Activated T-cell treated with anti-CD3 and anti-CD28 coated beads, Interleukin-2, amount 50 U/mL, for 72 hours (primary cell): ENCODE measurements around the gene TBL1XR1. TPM values are rescaled to one million over a fixed set of nuclear protein-coding genes. Genes with fewer than 3 reads are reported as not detected.

ENCODE experiments used
- ATAC-seq, 2 donors: fragments of 150-1000 bp; cut with Tn5 transposase; replicated peaks in 1 of 2; 2 replicates each; pipeline ENCODE4 v1.10.0; 2021; ENCODE audit warnings: moderate library complexity in 2 of 2, mild to moderate bottlenecking in 1 of 2
- DNase-seq, 2 donors: peaks; one replicate each; pipeline ENCODE4 v3.0.0; 2021 to 2022; ENCODE audit warnings: mixed read lengths in 1 of 2
- H3K27ac Mint-ChIP-seq: one replicate; pipeline ENCODE4 v1.8.0; 2022; ENCODE audit warnings: mild to moderate bottlenecking, moderate library complexity, mixed read lengths
- H3K27me3 Mint-ChIP-seq: one replicate; pipeline ENCODE4 v1.8.0; 2022; ENCODE audit warnings: low read depth, mixed read lengths
- H3K36me3 Mint-ChIP-seq, 2 donors: one replicate each; pipeline ENCODE4 v1.8.0; 2022; ENCODE audit warnings: mixed read lengths in 2 of 2, mild to moderate bottlenecking in 1 of 2; ENCODE audit not compliant: insufficient read depth in 2 of 2
- H3K4me1 Mint-ChIP-seq: one replicate; pipeline ENCODE4 v1.8.0; 2022; ENCODE audit warnings: low read depth, mixed read lengths
- H3K4me3 Mint-ChIP-seq, 2 donors: one replicate each; pipeline ENCODE4 v1.8.0; 2022; ENCODE audit warnings: mild to moderate bottlenecking in 2 of 2, mixed read lengths in 2 of 2, moderate library complexity in 2 of 2
- H3K9me3 Mint-ChIP-seq, 2 donors: one replicate each; pipeline ENCODE4 v1.8.0; 2022; ENCODE audit warnings: mixed read lengths in 2 of 2
- total RNA-seq, 2 donors: library from RNA; stranded (reverse); gene quantifications; one replicate each; pipeline ENCODE4 v1.2.3, GENCODE V29; 2022

The TBL1XR1 gene
- total RNA-seq = 100 to 1,000 TPM; 179 to 240 TPM

DNA sequence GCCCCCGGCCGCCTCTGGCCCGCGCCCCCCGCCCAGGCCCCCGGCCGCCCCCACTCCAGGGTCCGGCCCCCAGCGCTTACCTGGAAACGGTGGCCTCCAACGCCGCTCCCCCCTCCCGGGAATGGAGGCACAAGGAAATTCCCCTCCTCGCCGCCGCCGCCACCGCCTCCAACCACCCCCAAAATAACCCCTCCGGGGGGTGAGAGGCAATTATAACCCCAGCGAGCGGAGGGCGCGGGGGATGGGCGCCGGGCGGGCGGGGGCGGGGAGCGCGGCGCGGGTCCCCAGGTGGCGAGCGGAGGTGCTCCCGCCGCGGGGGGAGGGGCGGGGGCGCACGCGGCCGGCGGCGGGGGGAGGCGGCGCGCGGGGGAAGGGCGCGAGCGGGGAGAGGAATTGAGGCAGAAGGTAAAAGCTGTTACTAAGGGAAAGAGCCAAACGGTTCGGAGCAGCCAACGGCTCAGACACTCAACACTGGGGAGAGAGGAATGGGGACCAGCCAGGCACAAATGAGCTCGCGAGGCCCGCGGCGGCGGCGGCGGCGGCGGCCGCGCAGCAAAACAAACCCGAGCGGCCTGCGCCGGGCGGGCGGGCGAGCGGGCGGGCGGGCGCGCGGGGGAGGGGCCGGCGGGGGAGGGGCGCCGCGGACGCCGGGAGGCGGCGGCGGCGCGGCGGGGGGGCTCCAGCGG is at the start of gene TBL1XR1:
TBL1XR1 (minus strand) TSS at position 442 of the 686 bp plus-strand sequence. CDS start 132,505 bp downstream, outside the sequence.
- Mint-ChIP-seq H3K4me3 (peak within 1 kb of the TSS; percentile 96 to 99), H3K4me1 (peaks cover 54% of the 10 kb centered on the region), H3K36me3 (peaks cover 12 to 19% of the 10 kb centered on the region in 2 donors), H3K9me3 (no peaks in the 10 kb centered on the region), H3K27me3 (no peaks in the 10 kb centered on the region), H3K27ac (peak within 1 kb of the TSS; percentile 99)
- ATAC-seq (peak; percentile 66 to 69), DNase-seq (peak; percentile 86 to 89)

DNA sequence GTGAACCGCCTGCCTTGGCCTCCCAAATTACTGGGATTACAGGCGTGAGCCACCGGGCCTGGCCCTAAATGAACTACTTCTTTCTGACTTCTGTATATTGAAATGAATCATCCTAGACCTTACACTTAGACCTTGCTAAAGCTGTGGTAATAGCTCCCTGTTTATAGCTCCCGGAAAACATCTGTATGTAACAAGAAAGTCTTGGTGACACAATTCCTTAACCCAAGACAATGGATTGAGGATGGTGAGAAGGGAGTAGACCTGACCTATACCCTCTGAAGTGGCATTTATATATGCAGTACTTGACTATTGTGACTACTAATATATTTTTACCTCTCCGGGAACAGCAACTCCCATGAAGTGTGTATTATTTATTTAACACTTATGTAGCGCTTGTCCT is 48.0 kb upstream of the TBL1XR1 start:
- Mint-ChIP-seq H3K36me3 (peaks cover 1 to 4% of the 10 kb centered on the region in 2 donors), H3K4me3 (no peak overlapping the region), H3K4me1 (no peaks in the 10 kb centered on the region), H3K27ac (no peak overlapping the region), H3K27me3 (no peaks in the 10 kb centered on the region), H3K9me3 (peaks cover 2 to 3% of the 10 kb centered on the region in 2 donors)
- no peak for ATAC-seq
- no peak for DNase-seq

DNA sequence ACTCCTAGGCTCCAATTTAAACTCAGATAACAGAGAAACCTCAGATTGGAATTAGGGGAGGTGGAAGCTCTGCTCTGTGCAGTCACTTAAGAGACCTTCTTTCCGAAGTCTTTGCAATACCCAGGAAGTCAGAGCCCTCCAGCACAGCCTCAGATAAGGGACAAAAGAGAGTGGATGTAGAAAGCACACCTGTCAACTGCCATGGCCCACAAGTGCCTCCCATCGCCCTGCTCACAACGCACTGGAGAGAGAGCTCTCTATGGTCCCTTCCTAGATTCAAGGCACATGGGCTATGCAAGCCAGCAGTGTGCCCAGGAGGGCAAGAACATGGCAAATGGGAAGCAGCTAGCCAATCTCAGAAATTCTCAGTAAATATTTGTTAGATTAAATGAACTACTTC is 47.3 kb upstream of the TBL1XR1 start:
- H3K27ac Mint-ChIP-seq = no peak overlapping the region
- no peaks in the 10 kb centered on the region for H3K27me3 Mint-ChIP-seq
- ATAC-seq (no peak), DNase-seq (no peak)
- peaks cover 2 to 3% of the 10 kb centered on the region in 2 donors for H3K9me3 Mint-ChIP-seq
- peaks cover 1 to 4% of the 10 kb centered on the region in 2 donors for H3K36me3 Mint-ChIP-seq
- no peaks in the 10 kb centered on the region for H3K4me1 Mint-ChIP-seq
- no peak overlapping the region for H3K4me3 Mint-ChIP-seq

DNA sequence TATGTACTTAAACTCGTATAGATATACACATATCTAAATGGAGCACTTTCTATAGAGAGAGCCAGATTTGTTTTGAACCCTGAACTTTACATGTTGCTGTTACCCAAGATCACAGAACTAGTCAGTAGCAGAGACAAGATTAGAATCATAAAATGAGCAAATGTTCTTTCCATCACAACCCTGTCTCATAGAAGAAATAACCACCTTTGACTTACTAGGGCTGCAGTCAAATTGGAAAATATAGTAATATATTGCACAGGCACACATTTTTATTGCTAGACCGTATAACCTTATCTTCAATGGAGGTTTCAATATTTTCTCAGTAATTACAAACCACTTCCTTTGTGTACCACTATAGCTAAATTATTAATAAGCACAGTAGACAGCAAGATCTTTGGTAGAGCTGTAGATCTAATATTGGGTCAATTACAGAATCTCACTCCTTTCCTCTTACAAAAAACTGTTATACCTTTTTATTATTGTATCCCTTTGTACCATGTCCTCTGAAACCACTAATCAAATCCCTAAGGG is 41.5 kb upstream of the TBL1XR1 start:
- ATAC-seq (no peak), DNase-seq (no peak)
- Mint-ChIP-seq H3K27me3 (no peaks in the 10 kb centered on the region), H3K36me3 (no peaks in the 10 kb centered on the region), H3K4me3 (no peak overlapping the region), H3K4me1 (peaks cover 13% of the 10 kb centered on the region), H3K27ac (no peak overlapping the region), H3K9me3 (no peaks in the 10 kb centered on the region)

DNA sequence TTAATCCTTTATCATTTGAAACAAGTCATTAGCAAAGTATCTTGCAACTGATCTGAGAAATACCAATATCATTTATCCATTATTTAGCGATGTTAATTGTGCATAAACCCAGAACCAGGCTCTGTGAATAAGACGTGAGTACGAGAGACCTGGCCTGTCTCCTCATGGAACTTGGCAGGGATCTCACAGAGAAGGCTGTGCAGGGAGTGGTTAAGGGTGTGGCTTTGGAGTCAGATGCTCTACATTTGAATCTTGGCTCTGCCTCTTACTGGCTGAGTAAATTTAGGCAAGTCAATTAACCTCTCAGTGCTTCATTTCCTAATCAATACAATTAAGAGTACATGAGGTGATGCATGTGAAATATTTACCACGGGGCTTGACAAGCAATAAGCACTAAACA is 39.9 kb upstream of the TBL1XR1 start:
- Mint-ChIP-seq H3K27me3 (no peaks in the 10 kb centered on the region), H3K4me1 (peaks cover 13% of the 10 kb centered on the region), H3K9me3 (no peaks in the 10 kb centered on the region), H3K36me3 (no peaks in the 10 kb centered on the region), H3K4me3 (no peak overlapping the region), H3K27ac (peak overlapping the region; percentile 19)
- no peak for DNase-seq
- ATAC-seq = no peak

DNA sequence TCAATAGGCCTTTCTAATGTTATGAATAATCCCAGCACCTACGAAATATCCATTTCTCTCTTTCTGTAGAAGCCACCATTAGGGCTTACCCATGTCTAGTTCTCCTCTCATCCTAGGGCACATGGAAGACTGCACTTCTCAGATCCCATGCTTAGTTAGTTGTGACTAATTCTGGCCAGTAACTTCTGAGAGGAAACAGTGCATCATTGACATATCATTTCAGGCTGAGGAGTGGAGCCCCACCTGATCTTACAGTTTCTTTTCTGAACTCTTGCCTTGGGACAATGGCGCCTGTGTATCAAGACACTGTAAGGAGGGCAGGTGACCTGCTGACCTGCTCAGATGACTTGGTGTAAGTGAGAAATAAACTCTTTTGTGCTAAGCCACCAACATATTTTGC is 39.4 kb upstream of the TBL1XR1 start:
- no peaks in the 10 kb centered on the region for H3K27me3 Mint-ChIP-seq
- H3K4me3 Mint-ChIP-seq = no peak overlapping the region
- peaks cover 13% of the 10 kb centered on the region for H3K4me1 Mint-ChIP-seq
- peak; percentile 56 to 73 for ATAC-seq
- no peaks in the 10 kb centered on the region for H3K9me3 Mint-ChIP-seq
- H3K27ac Mint-ChIP-seq = no peak overlapping the region
- no peaks in the 10 kb centered on the region for H3K36me3 Mint-ChIP-seq
- DNase-seq = no peak

DNA sequence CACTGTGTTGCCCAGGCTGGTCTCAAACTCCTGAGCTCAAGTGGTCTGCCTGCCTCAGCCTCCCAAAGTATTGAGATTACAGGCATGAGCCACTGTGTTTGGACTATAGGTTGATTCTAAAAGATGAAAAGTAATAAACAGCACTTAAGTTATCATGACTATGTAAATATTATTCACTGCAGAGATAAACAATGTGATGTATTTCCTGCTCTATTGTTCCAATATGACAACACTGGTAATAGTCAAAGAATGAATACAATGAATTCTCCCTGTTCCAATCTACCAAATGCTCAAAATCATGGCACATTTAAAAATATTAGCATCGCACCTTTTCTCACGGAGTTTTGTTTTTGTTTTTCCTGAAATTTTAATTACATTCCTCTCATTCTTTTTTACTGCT is 36.8 kb upstream of the TBL1XR1 start:
- peaks cover 13% of the 10 kb centered on the region for H3K4me1 Mint-ChIP-seq
- peaks cover 0 to 2% of the 10 kb centered on the region in 2 donors for H3K9me3 Mint-ChIP-seq
- no peak for DNase-seq
- H3K27ac Mint-ChIP-seq = no peak overlapping the region
- peaks cover 2 to 4% of the 10 kb centered on the region in 2 donors for H3K36me3 Mint-ChIP-seq
- H3K27me3 Mint-ChIP-seq = no peaks in the 10 kb centered on the region
- no peak for ATAC-seq
- no peak overlapping the region for H3K4me3 Mint-ChIP-seq

DNA sequence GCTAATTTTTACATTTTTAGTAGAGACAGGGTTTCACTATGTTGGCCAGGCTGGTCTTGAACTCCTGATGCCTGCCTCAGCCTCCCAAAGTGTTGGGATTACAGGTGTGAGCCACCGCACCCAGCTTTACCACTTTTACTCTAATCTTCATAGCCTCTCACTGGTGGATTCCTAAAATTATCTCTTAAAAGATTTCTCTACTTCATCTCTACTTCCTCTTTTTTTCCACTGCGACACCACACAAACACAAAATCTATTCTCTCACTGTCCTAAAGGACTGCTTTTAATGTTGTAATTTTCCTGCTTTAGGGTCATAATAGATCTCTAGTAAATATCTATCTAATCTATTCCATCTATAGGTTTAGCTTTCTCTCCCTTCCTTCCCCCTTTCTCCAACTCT is 34.0 kb upstream of the TBL1XR1 start:
- no peak overlapping the region for H3K27ac Mint-ChIP-seq
- DNase-seq (no peak), ATAC-seq (no peak)

DNA sequence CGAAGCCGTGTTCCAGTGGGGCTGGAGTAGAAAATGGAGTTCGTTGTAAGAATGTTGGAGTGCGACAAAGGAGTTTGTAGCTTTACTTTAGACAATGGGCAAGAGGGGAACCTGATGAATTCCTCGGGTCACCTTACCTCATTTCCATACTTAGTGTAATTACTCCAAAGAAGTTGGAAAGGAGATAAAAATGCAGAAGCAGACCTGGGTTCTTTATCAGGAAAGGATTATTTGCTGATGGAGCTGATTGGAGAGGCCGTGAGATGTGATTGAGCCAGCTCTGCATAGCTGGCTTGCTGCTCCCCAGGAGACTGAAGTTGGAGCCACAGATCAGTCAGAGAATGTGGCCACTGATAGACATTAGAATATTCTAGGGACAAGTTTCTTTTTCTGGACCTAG is 33.4 kb upstream of the TBL1XR1 start:
- Mint-ChIP-seq H3K4me3 (no peak overlapping the region), H3K4me1 (no peaks in the 10 kb centered on the region), H3K27me3 (no peaks in the 10 kb centered on the region), H3K36me3 (peaks cover 2 to 5% of the 10 kb centered on the region in 2 donors), H3K9me3 (peaks cover 2 to 6% of the 10 kb centered on the region in 2 donors), H3K27ac (no peak overlapping the region)
- ATAC-seq = no peak
- DNase-seq = no peak

More for the DNA sequence above, 34.0 kb upstream of the TBL1XR1 start:
- H3K4me1 Mint-ChIP-seq = peaks cover 2% of the 10 kb centered on the region
- peaks cover 2 to 6% of the 10 kb centered on the region in 2 donors for H3K9me3 Mint-ChIP-seq
- H3K36me3 Mint-ChIP-seq = peaks cover 2 to 5% of the 10 kb centered on the region in 2 donors
- no peaks in the 10 kb centered on the region for H3K27me3 Mint-ChIP-seq
- no peak overlapping the region for H3K4me3 Mint-ChIP-seq

DNA sequence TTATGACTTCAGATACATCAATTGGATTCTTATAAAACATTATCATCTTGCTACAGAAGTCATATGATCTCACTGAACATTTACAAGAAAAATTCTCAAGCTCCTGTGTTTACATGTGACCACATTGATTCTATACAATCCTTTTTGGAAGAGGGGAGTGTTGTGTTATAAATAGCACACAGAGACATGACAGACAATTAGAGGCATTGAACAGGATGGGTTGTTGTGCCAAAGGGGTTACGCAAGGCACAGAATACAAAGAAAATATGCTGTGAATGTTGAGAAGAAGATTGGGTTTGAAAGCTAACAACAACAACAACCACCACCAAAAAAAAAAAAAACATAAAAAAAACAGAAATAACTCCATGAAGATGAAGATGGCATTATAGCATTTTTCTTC is 32.5 kb upstream of the TBL1XR1 start:
- H3K4me1 Mint-ChIP-seq = peaks cover 1% of the 10 kb centered on the region
- no peaks in the 10 kb centered on the region for H3K27me3 Mint-ChIP-seq
- H3K4me3 Mint-ChIP-seq = no peak overlapping the region

DNA sequence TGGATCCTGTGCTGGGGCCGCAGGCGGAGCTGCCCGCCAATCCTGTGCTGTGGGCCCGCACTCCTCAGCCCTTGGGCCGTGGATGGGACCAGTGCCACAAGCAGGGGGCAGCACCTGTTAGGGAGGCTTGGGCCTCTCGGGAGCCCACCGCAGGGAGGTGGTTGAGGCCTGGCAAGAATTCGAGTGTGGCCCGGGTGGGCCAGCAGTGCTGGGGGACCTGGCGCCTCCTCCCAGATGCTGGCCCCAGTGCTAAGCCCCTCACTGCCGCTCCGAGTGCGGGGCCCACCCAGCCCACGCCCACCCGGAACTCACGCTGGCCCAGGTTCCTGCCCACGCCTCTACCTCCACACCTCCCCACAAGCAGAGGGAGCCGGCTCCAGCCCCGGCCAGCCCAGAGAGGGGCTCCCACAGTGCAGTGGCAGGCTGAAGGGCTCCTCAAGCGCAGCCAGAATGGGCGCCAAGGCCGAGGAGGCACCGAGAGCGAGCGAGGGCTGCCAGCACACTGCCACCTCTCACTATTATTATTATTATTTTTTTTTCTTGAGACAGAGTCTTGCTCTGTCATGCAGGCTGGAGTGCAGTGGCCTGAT is 31.4 kb upstream of the TBL1XR1 start:
- H3K4me1 Mint-ChIP-seq = peaks cover 11% of the 10 kb centered on the region
- no peak for ATAC-seq

More for the DNA sequence above, 32.5 kb upstream of the TBL1XR1 start:
- Mint-ChIP-seq H3K36me3 (peaks cover 2 to 5% of the 10 kb centered on the region in 2 donors), H3K9me3 (peaks cover 2 to 6% of the 10 kb centered on the region in 2 donors), H3K27ac (no peak overlapping the region)
- ATAC-seq (no peak), DNase-seq (no peak)

DNA sequence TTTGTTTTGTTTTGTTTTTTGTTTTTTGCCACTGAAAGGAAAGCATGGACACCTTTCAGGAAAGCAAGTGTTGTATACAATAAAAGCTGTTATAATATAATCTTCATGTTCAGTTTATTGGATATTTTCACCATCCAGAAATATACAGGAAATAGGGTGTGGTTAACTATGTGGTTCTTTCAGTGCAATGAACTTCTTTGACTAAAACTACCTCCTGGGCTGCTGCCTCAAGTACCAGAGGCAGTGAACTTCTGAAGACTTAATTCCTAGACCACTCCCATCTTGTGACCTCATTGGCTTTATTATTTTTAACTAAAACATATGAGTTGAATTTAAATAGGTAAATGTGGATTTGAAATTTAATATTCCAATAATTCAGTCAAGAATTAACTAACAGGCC is 27.1 kb upstream of the TBL1XR1 start:
- no peak for DNase-seq
- Mint-ChIP-seq H3K27me3 (no peaks in the 10 kb centered on the region), H3K9me3 (peaks cover 2 to 6% of the 10 kb centered on the region in 2 donors), H3K4me1 (peaks cover 28% of the 10 kb centered on the region), H3K27ac (no peak overlapping the region), H3K4me3 (no peak overlapping the region), H3K36me3 (peaks cover 2 to 4% of the 10 kb centered on the region in 2 donors)
- no peak for ATAC-seq

More for the DNA sequence above, 31.4 kb upstream of the TBL1XR1 start:
- H3K27ac Mint-ChIP-seq = no peak overlapping the region
- H3K27me3 Mint-ChIP-seq = no peaks in the 10 kb centered on the region
- H3K9me3 Mint-ChIP-seq = peaks cover 2 to 6% of the 10 kb centered on the region in 2 donors
- DNase-seq = no peak
- peaks cover 2 to 5% of the 10 kb centered on the region in 2 donors for H3K36me3 Mint-ChIP-seq
- H3K4me3 Mint-ChIP-seq = no peak overlapping the region

DNA sequence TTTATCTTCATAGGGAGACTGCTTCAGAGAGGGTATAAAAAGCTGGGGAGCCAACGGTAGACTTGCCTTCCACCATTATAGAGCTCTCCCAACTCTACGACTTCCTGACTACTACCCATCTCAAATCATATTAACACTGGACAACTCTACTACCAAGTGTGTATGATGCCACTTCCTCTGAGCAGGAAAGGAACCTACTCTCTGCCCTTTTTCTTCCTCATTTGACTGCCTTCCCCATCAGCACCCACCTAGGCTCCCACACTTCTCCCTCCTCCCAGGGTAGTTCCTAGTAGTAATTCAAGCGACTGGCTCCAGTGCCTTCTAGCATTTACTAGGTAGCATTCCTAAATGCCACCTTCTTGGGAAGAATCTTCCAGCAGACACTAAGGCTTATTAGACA is 24.5 kb upstream of the TBL1XR1 start:
- ATAC-seq = no peak
- H3K4me3 Mint-ChIP-seq = no peak overlapping the region

More for the DNA sequence above, 24.5 kb upstream of the TBL1XR1 start:
- Mint-ChIP-seq H3K9me3 (no peaks in the 10 kb centered on the region), H3K27ac (no peak overlapping the region), H3K4me1 (peaks cover 28% of the 10 kb centered on the region), H3K27me3 (no peaks in the 10 kb centered on the region), H3K36me3 (peaks cover 0 to 3% of the 10 kb centered on the region in 2 donors)
- no peak for DNase-seq
